ENCODE measurements around the gene MCOLN2. TPM values are rescaled to one million over a fixed set of nuclear protein-coding genes. Genes with fewer than 3 reads are reported as not detected.

MCOLN2 gene
- total RNA-seq, 1 experiment from 2014 or later, result 1.3 TPM

DNA sequence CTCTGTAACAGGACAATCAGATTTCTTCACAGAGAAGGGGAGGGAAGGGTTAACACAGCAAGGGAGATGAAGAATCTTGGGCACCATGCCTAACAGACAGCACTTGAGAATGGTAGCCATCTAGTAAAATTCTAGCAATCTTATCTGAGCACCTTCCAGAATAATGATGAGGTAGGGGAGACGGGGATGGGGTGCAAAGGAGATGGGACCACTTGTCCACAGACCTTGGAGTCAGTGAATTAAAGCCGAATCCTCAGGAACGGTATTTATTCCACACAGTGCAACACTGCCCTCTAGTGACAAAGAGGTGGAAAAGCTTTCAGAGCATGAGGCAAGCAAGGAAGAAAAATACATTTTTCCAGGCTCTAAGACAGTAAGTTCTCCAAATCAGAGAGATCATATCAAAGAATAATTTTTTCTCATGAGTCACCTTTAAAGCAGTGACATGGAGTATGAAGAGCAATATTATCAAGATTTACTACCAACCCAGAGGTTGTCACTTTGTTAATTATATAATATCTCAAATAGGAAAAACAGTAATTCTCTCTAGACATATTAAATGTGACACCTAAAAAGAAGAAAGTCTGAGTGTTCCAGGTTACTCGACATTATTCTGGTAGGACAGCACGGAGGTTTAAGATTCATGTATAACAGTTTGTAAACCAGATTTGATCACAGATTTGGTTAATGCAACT lies 60.6 kb downstream of the MCOLN2 start:
- H3K27me3 Mint-ChIP-seq (ENCODE audit: low read depth), result no peaks in the 10 kb centered on the region
- Histone ChIP-seq H2AFZ (ENCODE audit: low read length) (no peak overlapping the region), H2BK15ac (ENCODE audit: low read depth, low read length) (no peak overlapping the region), H3K23ac (ENCODE audit: insufficient read length, low read depth, low read length) (no peak overlapping the region), H3K9ac (ENCODE audit: extremely low read depth, insufficient read length, low read length) (no peak overlapping the region), H3K27me3 (ENCODE audit: insufficient read depth, low read length) (no peaks in the 10 kb centered on the region), H3K4me1 (ENCODE audit: insufficient read depth, low read length) (no peaks in the 10 kb centered on the region), H4K20me1 (ENCODE audit: control insufficient read depth, insufficient read depth, insufficient read length) (no peaks in the 10 kb centered on the region), H3K4ac (ENCODE audit: low read depth, low read length) (no peak overlapping the region), H2BK5ac (ENCODE audit: insufficient read length, low read length) (no peak overlapping the region), H3K9me3 (ENCODE audit: control insufficient read depth, low read depth, low read length) (no peaks in the 10 kb centered on the region), H2BK20ac (ENCODE audit: low read depth, low read length, poor library complexity, severe bottlenecking) (no peak overlapping the region), H3K23me2 (ENCODE audit: insufficient read length, low read depth, low read length, poor library complexity, severe bottlenecking) (no peaks in the 10 kb centered on the region), H3K27ac (ENCODE audit: insufficient read length, low read depth, low read length) (no peak overlapping the region), H2BK120ac (ENCODE audit: low read depth, low read length, poor library complexity, severe bottlenecking) (no peak overlapping the region), H3K79me2 (ENCODE audit: insufficient read depth, low read length) (no peaks in the 10 kb centered on the region), H3K56ac (ENCODE audit: insufficient read length, low read depth, low read length) (no peak overlapping the region), H2BK12ac (ENCODE audit: insufficient read length, low read depth, low read length) (no peak overlapping the region), H4K5ac (ENCODE audit: insufficient read length, low read depth, low read length) (no peak overlapping the region), H3K4me2 (ENCODE audit: insufficient read depth, insufficient read length, low read length) (no peak overlapping the region), H3T11ph (ENCODE audit: low read length) (no peak overlapping the region), H2AK5ac (ENCODE audit: insufficient read length, low read length) (no peak overlapping the region), H4K8ac (replicated peaks; ENCODE audit: insufficient read length, low read depth, low read length) (no peak overlapping the region), H3K18ac (ENCODE audit: insufficient read length, low read depth, low read length) (no peak overlapping the region), H4K91ac (ENCODE audit: insufficient read length, low read depth, low read length) (no peak overlapping the region), H3K79me1 (ENCODE audit: insufficient read depth, low read depth, low read length, poor library complexity, severe bottlenecking) (no peaks in the 10 kb centered on the region), H3K14ac (ENCODE audit: insufficient read depth, low read length) (no peak overlapping the region)
- H3K9me3 Mint-ChIP-seq, result no peaks in the 10 kb centered on the region
- H3K4me3 Mint-ChIP-seq, result no peak overlapping the region
- no peak overlapping the region; a peak in 1 of 7 replicates for H3K27ac Mint-ChIP-seq
- no peak for DNase-seq
- H3K36me3 Mint-ChIP-seq (ENCODE audit: insufficient read depth in 1 of 3, low read depth in 3 of 3), result no peaks in the 10 kb centered on the region
- TF ChIP-seq, protein P1, sequence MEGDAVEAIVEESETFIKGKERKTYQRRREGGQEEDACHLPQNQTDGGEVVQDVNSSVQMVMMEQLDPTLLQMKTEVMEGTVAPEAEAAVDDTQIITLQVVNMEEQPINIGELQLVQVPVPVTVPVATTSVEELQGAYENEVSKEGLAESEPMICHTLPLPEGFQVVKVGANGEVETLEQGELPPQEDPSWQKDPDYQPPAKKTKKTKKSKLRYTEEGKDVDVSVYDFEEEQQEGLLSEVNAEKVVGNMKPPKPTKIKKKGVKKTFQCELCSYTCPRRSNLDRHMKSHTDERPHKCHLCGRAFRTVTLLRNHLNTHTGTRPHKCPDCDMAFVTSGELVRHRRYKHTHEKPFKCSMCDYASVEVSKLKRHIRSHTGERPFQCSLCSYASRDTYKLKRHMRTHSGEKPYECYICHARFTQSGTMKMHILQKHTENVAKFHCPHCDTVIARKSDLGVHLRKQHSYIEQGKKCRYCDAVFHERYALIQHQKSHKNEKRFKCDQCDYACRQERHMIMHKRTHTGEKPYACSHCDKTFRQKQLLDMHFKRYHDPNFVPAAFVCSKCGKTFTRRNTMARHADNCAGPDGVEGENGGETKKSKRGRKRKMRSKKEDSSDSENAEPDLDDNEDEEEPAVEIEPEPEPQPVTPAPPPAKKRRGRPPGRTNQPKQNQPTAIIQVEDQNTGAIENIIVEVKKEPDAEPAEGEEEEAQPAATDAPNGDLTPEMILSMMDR (conservative IDR thresholded peaks at IDR 0.05), result peak; percentile 94
- H3K4me1 Mint-ChIP-seq, result peaks cover 0 to 2% of the 10 kb centered on the region in 2 experiments; a peak in 1 of 4 replicates
- WGBS (ENCODE audit: extremely low coverage, insufficient read length, low lambda C conversion rate), result no CpG with 5 or more reads among the region's 5 CpGs

Measured in H9 (cell line).